HL-60/S4 treated with retinoic acid at 250 ng/mL for 4 days and 3 days (cell line): ENCODE data around the gene ASCC3.
"Not testable (repeated sequence)": the region's sequence is repeated elsewhere in the genome, so short reads cannot be mapped to it uniquely, and the experiment has no call there.

ENCODE experiments used
- in situ Hi-C: fragments of 300-500 bp; cut with MboI; formaldehyde crosslinking; loops from 2 replicates; pipeline ENCODE4 v1.7.0; 2022; ENCODE audit warnings: low sequenced_read_pairs

ASCC3 gene

DNA sequence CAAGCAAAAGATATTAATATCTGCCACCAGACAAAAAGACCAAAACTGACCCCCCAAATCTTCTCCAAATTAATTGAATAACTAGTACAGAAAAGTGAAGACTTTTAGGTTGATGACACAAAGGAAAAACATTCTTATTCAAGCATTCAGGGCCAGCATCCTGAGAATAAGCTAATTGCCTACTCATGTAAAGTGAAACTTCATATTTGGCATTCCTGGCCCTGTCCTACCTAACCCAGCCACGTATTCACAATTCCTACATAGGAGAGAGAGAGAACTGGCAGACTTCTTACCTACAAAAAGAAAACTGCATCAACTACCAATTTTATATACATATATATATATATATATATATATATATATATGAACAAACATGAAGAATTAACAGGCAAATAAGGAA, 4.9 kb upstream of the ASCC3 start:
- in situ Hi-C loops, result no loop called here

DNA sequence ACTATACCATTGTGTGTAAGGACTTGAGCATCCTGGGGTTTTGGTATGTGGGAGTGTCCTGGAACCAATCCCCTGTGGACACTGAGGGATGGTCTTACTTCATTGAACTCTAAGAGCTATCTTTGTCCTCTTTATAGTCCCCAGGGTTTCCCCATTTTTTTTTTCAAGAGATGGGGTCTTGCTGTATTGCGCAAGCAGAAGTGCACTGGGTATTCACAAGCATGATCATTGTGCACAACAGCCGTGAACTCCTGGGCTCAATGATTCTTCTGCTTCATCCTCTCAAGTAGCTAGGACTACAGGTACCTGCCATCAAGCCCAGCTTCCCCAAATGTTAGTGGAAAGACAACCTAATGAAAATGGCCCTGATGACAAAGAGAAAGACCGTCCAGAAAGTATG, 2.2 kb upstream of the ASCC3 start:
- in situ Hi-C loops, result no loop called here

DNA sequence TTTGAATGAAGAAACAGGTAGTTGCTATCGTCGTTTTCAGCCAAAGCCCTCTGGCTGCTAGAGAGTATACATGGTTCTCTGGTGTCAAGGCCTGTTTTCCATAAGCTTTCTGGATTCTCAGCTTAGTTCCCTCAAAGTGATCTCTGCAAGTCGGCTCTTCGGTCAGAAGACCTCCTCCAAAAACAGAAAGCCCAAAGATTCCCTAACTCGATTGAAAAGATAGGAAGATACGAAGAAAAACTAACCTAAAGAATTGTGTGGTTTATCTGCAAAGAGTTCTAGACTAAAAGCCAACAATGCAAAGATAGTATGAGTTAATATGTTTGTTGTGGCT, 545 bp upstream of the ASCC3 start:
- in situ Hi-C loops, result no loop called here

DNA sequence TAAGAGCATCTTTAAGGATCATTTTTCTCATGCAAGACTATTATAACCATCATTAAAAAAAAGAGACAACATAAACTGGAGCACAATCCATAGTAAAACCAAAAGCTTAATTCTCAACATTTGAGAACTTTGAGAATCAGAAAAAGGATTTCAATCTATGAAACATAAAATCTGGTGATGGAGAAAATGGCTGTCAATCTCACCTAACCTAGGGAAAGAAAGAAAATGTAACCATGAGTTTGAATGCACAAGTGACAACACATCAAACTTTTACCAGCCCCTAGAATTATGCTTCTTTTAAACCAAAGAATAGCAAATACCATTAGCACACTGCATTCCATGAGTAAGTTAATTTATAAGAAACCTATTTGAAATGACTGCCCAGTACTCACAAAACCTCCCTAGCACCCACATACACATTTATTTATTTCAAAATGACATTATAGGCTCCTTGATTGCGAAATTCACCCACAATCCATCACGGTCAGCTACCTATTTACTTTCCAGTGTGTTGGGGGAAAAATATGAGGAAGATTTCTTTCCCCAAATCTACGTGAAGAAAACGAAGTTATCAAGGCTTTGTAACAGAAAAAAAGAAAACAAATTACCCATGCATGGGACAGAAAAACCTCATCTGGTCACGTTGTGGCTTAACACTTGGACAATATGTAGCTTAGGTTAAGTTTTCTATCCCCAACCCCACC, 828 bp downstream of the ASCC3 start:
- in situ Hi-C loops, result no loop called here

DNA sequence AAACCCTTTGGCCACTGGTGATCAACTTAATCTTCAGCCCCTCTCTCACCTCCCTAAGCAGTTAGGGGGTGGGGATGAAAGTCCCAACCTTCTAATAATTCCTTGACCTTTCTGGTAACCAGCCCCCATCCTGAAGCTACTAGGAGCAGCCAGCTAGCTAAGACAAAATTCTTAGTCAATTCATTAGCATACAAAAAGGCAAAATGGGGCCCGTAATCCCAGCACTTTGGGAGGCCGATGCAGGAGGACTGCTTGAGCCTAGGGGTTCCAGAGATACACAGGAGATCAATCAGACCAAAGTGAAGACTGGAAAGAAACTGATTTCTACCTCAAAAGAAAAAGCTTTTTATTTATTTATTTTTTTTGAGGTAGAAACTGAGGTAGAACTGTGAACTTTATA, 1.8 kb downstream of the ASCC3 start:
- in situ Hi-C loops, result no loop called here

DNA sequence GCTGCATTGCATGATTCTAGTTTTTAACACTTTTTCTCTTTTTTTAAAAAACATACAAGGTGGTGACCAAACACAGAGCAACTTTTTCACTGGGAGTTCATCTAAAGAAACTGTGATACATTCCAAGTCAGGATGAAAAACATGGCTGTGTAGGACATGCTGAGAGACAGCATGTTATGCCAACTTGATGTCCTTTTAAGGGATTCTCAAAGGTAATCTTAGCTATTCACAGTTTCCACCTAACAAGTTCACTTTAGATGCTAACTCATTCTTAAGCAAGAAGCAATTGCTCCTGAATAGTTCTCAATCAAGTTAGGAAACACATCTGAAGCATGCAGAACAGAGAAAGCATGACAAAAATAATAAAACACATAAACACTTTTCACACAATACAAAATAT, 3.3 kb downstream of the ASCC3 start:
- in situ Hi-C loops, result no loop called here

DNA sequence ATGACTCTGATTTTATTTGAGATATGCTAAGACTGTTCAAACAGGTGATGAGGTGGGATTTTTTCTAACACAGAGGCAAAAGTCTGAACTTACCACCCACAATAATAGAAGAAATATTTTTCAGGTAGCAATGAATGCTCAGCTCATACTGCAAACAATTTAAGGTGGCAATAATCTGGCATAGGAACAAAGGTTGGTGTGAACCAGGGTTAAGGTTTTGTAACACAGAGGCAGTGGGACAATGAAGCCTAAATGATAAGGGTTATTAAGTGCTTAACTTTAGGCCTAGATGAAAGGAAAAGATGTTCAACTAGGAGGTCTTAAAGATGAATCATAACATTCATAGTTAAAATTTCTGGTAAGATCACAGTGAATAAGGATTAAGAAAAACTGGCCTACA, 4.9 kb downstream of the ASCC3 start:
- in situ Hi-C loops, result no loop called here

DNA sequence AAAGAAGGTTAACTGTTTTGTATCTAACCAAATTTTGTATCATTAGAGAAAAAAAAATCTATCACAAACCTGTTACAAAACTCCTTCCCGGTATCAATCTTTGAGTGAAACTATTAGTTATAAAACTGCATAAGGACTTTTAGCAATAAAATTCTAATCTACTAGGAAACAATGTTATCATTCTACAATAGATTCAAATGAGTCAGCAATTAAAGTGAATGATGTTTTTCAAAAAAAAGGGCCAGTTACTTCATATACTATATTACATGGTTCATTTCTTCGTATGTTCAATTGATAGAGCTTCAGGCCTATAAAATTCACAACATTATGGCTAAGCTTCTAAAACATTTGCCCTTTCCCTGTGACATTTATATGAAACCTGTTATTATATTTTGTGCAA, 15.6 kb downstream of the ASCC3 start:
- in situ Hi-C loops, result no loop called here

DNA sequence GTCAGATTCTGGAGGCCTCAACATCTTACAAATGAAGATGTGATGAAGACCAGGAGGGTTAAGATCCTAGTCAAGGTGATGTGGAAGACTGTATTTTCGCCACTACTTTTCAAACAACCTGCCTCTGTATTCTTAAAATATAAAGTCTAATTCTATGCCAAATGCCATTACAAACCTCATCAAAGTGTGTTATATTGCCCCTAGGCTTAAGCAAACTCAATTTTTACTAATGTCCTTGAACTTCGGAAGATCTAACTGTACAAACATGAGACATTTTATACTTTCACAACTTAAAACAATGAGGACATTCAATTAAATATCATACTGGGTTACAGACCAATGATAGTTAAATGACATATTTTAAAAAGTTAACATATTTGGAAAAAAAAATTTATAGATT, 19.1 kb downstream of the ASCC3 start:
- in situ Hi-C loops, result no loop called here

DNA sequence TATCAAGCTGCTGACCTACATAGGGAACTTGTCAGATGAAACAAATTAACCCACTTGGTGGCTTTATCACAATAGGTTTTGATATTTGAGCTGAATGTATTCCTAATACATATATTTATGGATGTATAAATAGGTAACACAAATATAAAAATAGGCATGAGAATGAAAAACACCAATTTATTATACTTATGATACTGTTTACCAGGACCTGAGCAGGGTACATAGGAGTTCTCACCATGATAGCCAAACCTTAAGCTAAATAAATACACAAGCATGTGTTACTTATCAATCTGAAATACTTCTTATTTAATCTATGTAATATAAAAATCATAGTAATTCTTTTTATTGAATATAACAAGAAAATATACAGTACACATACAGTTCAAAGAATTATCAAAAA, 25.0 kb downstream of the ASCC3 start:
- in situ Hi-C loops, result no loop called here

DNA sequence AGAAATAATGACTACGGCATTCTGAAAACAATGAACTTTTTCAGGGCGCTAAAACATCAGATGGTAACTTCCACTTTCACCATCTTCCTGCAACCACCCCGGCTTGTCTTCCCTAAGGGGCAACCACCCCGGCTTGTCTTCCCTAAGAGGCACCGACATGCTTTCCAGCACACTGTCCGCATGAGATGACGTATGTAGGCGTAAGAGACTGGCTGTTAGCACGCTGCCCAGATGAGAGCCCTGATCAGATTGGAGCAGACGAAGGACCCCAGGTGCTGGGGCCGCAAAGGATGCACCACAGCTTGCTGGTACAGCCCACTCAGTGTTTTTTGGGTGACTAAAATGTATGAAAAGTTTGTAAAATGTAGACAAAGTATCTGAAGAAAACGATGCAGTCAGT, 29.3 kb downstream of the ASCC3 start:
- in situ Hi-C loops, result no loop called here

DNA sequence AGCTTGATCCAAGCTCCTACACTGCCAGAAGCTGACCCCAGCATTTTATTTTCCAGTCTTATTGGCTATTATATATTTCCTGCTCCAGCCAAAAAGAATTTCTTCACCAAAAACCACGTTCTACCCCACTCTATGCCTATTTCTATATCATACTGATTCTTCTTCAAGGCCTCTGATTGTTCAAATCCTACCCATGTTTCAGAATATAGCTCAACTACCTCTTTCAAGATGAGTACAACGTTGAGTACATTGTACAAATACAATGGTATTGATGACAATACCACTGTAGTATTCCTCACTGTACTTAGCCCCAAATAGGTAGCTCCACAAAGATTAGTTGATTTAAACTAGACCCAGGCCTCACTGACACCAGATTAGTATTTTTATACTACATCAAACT, 31.0 kb downstream of the ASCC3 start:
- in situ Hi-C loops, result no loop called here

DNA sequence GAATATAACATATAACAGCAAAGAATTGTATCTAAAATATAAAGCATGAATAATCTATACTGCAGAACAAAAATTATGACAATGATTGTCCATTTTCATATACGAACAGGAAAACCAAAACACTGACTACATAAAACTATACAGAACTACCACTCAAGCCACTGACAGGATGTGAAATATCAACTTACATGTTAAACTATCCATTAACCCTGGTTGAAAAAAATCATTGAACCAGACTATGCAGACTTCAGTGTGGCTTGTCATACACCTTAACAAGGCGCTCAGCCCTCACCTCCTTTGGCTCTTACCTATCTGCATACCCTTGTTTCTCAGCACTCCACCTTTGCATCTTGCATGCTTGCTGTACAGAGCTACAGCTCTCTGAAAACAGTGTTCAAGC, 34.9 kb downstream of the ASCC3 start:
- in situ Hi-C loops, result no loop called here

DNA sequence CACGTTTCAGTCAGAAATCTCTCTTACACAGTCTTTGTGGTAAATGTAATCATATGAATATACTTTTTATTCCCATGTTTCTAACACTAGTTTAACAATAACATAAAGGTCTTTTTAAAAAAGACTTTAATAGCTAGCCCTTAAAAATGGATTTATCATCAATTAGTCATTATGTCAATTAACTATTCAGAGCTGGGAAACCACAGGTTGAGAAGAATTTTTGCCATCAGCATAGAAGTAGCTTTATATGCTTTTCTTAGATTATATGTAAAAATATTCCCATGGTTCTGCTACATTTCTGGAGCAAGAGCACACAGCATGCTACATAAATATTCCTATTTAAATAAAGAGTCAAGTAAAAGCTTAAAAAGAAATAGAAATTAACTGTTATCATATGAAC, 35.5 kb downstream of the ASCC3 start:
- in situ Hi-C loops, result no loop called here

DNA sequence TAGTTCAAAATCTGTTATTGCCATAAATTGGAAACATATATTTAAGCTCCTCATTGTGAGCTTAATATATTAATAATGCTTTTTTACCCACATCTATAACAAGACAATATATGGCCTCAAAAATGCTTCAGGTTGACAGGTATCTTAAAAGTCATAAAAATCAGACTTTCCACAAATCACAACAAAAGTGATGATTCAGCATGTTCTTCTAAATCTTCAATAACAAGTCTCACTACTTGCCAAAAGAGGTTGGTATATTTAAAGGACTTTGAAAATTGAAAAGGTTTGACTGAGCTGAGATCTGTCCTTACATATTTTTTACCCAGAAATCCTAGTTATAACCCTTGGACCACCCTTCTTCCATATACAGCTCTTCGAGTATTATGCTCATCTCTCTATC, 41.7 kb downstream of the ASCC3 start:
- in situ Hi-C loops, result no loop called here

DNA sequence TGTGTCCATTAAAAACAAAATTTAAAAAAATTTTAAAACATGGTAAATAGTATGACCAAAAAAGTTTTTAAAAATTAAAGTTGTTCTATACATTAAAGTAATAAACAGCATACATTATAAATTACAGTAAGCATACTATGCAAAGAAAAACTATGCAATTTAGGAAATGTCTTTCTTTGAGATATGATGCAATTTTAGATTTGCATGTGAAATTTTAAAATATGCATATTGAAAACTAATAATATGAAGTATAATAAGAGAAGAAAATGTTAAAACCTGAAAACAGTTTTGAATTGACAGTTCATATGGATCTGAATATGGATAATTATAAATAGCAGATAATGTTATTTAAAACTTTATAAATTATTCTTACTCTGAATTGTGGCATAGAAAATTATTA, 43.1 kb downstream of the ASCC3 start:
- in situ Hi-C loops, result no loop called here

DNA sequence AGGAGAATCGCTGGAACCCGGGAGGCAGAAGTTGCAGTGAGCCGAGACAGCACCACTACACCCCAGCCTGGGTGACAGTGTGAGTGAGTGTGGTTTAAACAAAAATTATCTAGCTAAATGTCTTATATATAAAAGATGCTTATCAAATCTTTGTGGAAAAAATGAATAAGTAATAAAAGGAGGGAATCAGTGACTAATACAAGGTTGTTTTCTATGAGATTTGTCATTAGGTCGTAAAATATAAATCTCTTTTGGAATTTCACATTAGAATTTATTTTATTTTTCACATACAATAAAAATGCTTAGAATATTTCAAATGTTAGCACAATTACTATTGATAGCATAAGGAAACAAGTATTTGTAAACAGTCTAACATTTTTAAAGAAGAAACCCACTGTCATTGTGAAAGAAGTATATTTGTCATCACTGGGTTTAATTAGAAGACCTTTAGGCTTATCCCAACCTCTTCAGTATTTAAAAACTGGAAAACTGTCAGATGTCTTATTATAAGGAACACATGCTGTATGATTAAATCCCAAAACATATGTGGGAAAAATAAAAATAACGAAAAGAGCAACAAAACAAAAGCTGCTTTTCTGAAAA, 47.1 kb downstream of the ASCC3 start:
- in situ Hi-C loops, result no loop called here

DNA sequence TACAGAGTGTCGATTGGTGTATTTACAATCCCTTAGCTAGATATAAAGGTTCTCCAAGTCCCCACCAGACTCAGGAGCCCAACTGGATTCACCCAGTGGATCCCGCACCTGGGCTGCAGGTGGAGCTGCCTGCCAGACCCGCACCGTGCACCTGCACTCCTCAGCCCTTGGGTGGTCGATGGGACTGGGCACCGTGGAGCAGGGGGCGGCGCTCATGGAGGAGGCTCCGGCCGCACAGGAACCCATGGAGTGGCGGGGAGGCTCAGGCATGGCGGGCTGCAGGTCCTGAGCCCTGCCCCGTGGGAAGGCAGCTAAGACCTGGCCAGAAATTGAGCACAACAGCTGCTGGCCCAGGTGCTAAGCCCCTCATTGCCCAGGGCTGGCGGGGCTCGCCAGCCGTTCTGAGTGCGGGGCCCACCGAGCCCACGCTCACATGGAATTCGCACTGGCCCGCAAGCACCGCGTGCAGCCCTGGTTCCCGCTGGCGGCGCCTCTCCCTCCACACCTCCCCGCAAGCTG, 52.0 kb downstream of the ASCC3 start:
- in situ Hi-C loops, result not testable (repeated sequence)

DNA sequence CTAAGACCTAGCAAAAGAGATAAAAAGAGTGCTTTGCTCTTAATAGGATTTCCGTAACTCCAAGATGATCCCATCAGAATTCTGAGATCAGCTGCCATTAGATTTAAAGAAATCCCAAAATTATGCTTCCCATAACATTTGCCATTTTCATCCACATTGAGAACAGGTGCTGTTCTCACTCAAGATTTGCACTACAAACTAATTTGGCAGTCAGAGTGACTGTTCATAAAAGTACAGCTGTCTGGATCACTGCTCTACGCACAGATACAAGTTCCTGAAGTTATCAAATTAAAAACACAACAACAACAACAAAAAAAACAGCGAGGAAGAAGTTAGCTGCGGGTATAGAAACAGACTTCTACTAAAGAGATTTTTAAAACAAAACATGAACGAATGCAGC, 58.1 kb downstream of the ASCC3 start:
- in situ Hi-C loops, result no loop called here

DNA sequence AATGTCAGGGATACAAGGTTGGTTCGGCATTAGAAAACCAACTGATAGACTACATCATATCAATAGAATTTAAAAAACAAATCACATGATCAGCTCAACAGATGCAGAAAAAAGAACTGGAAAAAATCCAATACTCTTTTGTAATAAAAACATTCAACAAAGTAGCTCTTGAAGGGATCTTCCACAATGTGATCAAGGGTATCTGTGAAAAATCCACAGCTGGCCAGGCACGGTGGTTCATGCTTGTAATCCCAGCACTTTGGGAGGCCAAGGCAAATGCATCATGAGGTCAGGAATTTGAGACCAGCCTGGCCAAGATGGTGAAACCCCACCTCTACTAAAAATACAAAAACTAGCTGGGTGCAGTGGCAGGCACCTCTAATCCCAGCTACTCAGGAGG, 63.1 kb downstream of the ASCC3 start:
- in situ Hi-C loops, result no loop called here

DNA sequence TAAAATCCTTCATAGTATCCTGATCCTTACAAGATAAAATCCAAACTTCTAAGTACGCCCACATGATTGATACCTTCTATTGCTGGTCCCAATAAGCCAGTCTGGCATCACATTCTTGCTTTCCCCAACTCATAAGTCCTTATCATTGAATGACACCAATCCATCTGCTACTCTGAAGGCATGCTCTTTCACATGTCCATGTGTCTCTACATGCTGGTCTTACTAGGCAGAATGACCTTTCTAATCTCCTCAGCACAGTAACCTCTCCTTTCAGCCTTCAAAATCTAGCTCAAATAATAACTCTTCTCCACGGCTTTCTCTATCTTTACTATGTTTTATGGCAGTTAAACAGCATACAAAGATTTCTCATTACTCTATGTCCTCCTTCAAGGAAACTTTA, 71.1 kb downstream of the ASCC3 start:
- in situ Hi-C loops, result no loop called here

DNA sequence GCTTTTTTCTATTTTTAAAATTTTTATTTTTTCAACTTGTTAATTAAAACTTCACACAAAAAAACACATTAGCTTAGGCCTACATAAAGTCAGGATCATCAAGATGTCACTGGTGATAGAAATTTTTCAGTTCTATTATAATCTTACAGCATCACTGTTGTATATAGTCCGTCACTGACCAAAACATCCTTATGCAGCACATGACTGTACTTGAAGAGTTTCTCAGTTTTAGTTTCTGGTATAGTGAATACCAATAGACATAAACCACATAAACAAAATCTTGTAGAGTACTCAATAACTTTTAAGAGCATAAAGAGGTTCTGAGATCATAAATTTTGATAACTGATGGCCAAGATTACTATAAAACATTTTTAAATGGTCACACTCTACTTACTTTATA, 71.8 kb downstream of the ASCC3 start:
- in situ Hi-C loops, result no loop called here

DNA sequence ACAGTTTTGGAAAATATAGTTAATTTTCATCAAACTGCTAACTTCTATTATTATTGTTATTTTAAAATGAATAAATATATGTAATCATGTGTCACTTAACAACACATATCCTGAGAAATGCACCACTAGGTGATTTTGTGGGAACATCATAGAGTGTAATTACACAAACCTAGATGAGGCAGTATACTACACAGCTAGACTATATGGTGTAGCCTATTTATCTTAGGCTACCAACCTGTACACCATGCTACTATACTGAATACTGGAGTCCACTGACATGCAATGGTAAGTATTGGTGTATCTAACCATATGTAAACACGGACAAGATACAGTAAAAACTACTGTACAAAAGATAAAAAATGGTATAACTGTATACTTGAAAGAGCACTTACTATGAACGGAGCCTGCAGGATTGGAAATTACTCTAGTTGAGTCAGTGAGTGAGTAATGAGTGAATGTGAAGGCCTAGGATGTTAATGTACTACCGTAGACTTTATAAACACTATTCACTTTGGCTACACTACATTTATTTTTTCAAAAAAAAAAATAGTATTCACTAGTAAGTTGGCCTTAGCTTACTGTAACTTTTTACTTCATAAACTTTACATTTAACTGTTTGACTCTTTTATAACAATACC, 72.4 kb downstream of the ASCC3 start:
- in situ Hi-C loops, result no loop called here
